Hair follicular keratinocyte (primary cell): Measurements from ENCODE around the gene GASK1A. TPM values are rescaled to one million over a fixed set of nuclear protein-coding genes. Genes with fewer than 3 reads are reported as not detected.

Experiments
- total RNA-seq: library from RNA; depleted of rRNA; stranded (reverse); fragments of >200 nt; gene quantifications from 2 replicates; pipeline ENCODE4 v1.2.3, GENCODE V29; 2015

GASK1A gene
- total RNA-seq = 0.91 and 0.94 TPM in 2 replicates

GRCh38 chr3:42979044-42979972 is at the start of gene GASK1A:
GASK1A (plus strand) TSS chr3:42979311; CDS start chr3:42979643, 332 bp downstream.

GRCh38 chr3:43105596-43106292 is 126.6 kb downstream of the GASK1A start, which contains the start of gene POMGNT2:
POMGNT2 (minus strand) TSS chr3:43106079; CDS start chr3:43081431, 24,648 bp downstream.

Other genes with a start within 250 kb of the GASK1A start
- gene CCDC13, start 206.1 kb upstream of the GASK1A start, total RNA-seq = 0.19 and 0.78 TPM in 2 replicates
- gene HIGD1A, start 174.8 kb upstream of the GASK1A start, total RNA-seq = 192 and 207 TPM in 2 replicates
- 0.08 TPM in 1 of 2 replicates, not detected in the other for gene ACKR2, start 169.9 kb upstream of the GASK1A start, total RNA-seq
- gene CYP8B1, start 103.4 kb upstream of the GASK1A start, total RNA-seq = not detected in 2 replicates
- 1.0 and 1.5 TPM in 2 replicates for gene ZNF662, start 73.2 kb upstream of the GASK1A start, total RNA-seq
- 10.5 and 12.7 TPM in 2 replicates for gene POMGNT2, start 126.8 kb downstream of the GASK1A start, total RNA-seq